CD14-positive monocyte (primary cell): ENCODE measurements around the gene MGLL. TPM values are rescaled to one million over a fixed set of nuclear protein-coding genes. Genes with fewer than 3 reads are reported as not detected.
A peak's percentile ranks its signal among the peaks of the same experiment; 100 is the strongest.

Experiments used
- DNase-seq, 3 donors: peaks; one replicate each; pipeline ENCODE4 v3.0.0-alpha.2; 2011 to 2022
- H2AFZ ChIP-seq: 2 replicates; pipeline ENCODE4 v1.6.0; 2012; ENCODE audit warnings: mild to moderate bottlenecking, low read depth, low read length, inconsistent platforms; ENCODE audit not compliant: insufficient read depth, poor library complexity, severe bottlenecking
- H3K27ac ChIP-seq, 2 donors: 1 replicate in 1 of 2; 2 replicates in 1 of 2; pipeline ENCODE4 v1.5.1; 2012 to 2013; ENCODE audit warnings: low read length in 2 of 2, control low read depth in 1 of 2, inconsistent platforms in 1 of 2, low read depth in 1 of 2, mild to moderate bottlenecking in 1 of 2
- H3K27me3 ChIP-seq, 2 donors: one replicate each; pipeline versions ENCODE4 v1.6.0 to v1.6.1; 2011 to 2013; ENCODE audit warnings: low read length in 2 of 2; ENCODE audit not compliant: control insufficient read depth in 2 of 2, insufficient read depth in 2 of 2
- H3K36me3 ChIP-seq, 2 donors: replicated peaks in 1 of 2; 1 replicate in 1 of 2; 2 replicates in 1 of 2; pipeline versions ENCODE4 v1.5.1 to v1.6.1; 2012 to 2013; ENCODE audit warnings: low read length in 2 of 2, control low read depth in 1 of 2, inconsistent platforms in 1 of 2, mild to moderate bottlenecking in 1 of 2; ENCODE audit not compliant: insufficient read depth in 2 of 2, control insufficient read depth in 1 of 2
- H3K4me1 ChIP-seq, 2 donors: 1 replicate in 1 of 2; 2 replicates in 1 of 2; pipeline versions ENCODE4 v1.5.1 to v1.6.1; 2012 to 2013; ENCODE audit warnings: low read length in 2 of 2, control low read depth in 1 of 2, inconsistent platforms in 1 of 2, mild to moderate bottlenecking in 1 of 2, moderate library complexity in 1 of 2; ENCODE audit not compliant: insufficient read depth in 2 of 2, control insufficient read depth in 1 of 2
- H3K4me2 ChIP-seq: replicated peaks from 2 replicates; pipeline ENCODE3; 2012; ENCODE audit warnings: low read length, moderate library complexity, mild to moderate bottlenecking; ENCODE audit not compliant: poor library complexity, severe bottlenecking; ENCODE audit errors: extremely low read depth
- H3K4me3 ChIP-seq, 3 experiments: fragments of 200-600 bp in 1 of 3; sonication (generic) in 1 of 3; replicated peaks in 1 of 3; 1 replicate in 2 of 3; 2 replicates in 1 of 3; pipeline ENCODE4 v1.5.1; 2011 to 2013; ENCODE audit warnings: low read length in 3 of 3, mild to moderate bottlenecking in 3 of 3, control low read depth in 2 of 3, low read depth in 2 of 3, inconsistent platforms in 1 of 3, moderate library complexity in 1 of 3
- H3K79me2 ChIP-seq: 2 replicates; pipeline ENCODE4 v1.6.0; 2012; ENCODE audit warnings: mild to moderate bottlenecking, control low read depth, inconsistent platforms, low read length, moderate library complexity; ENCODE audit not compliant: insufficient read depth
- H3K9ac ChIP-seq: 2 replicates; pipeline ENCODE4 v1.6.0; 2017; ENCODE audit warnings: low read length, mild to moderate bottlenecking; ENCODE audit not compliant: insufficient read depth, poor library complexity, severe bottlenecking
- H3K9me3 ChIP-seq, 2 donors: replicated peaks in 1 of 2; 1 replicate in 1 of 2; 2 replicates in 1 of 2; pipeline versions ENCODE4 v1.5.1 to v1.6.1; 2012 to 2013; ENCODE audit warnings: low read length in 2 of 2, control low read depth in 1 of 2; ENCODE audit not compliant: control insufficient read depth in 1 of 2, insufficient read depth in 1 of 2
- H4K20me1 ChIP-seq: 2 replicates; pipeline ENCODE4 v1.6.0; 2012; ENCODE audit warnings: mild to moderate bottlenecking, low read length, control low read depth, moderate library complexity; ENCODE audit not compliant: insufficient read depth
- H3K27ac Mint-ChIP-seq, 7 donors: one replicate each; pipeline ENCODE4 v1.8.0; 2020; ENCODE audit warnings: mild to moderate bottlenecking in 7 of 7, mixed read lengths in 7 of 7, moderate library complexity in 6 of 7, inconsistent platforms in 2 of 7
- H3K27me3 Mint-ChIP-seq, 3 donors: one replicate each; pipeline ENCODE4 v1.8.0; 2021 to 2022; ENCODE audit warnings: low read depth in 3 of 3, mild to moderate bottlenecking in 3 of 3, mixed read lengths in 3 of 3, moderate library complexity in 3 of 3, inconsistent platforms in 1 of 3
- H3K36me3 Mint-ChIP-seq, 2 donors: one replicate each; pipeline ENCODE4 v1.8.0; 2020; ENCODE audit warnings: mixed read lengths in 2 of 2, inconsistent platforms in 1 of 2, mild to moderate bottlenecking in 1 of 2
- H3K4me1 Mint-ChIP-seq: one replicate; pipeline ENCODE4 v1.8.0; 2020; ENCODE audit warnings: mild to moderate bottlenecking, mixed read lengths
- H3K4me3 Mint-ChIP-seq, 2 donors: one replicate each; pipeline ENCODE4 v1.8.0; 2020; ENCODE audit warnings: mild to moderate bottlenecking in 2 of 2, mixed read lengths in 2 of 2, moderate library complexity in 1 of 2
- H3K9me3 Mint-ChIP-seq, 7 donors: one replicate each; pipeline ENCODE4 v1.8.0; 2020 to 2022; ENCODE audit warnings: mixed read lengths in 7 of 7, mild to moderate bottlenecking in 6 of 7, moderate library complexity in 6 of 7, inconsistent platforms in 2 of 7
- CTCF ChIP-seq: fragments of 200-600 bp; IDR thresholded peaks from one replicate; pipeline ENCODE4 v1.8.0; 2022; ENCODE audit warnings: antibody characterized with exemption, mild to moderate bottlenecking
- WGBS: methylation state at CpG from one replicate; pipeline ENCODE4 v1.1.5; 2013; ENCODE audit warnings: missing lambda C conversion rate; ENCODE audit not compliant: insufficient coverage; 5-methylcytosine and 5-hydroxymethylcytosine counted together
- intact Hi-C, 2 donors: fragments of 100-400 bp; cut with micrococcal nuclease; formaldehyde crosslinking; loops; one replicate each; pipeline versions ENCODE4 v1.15.0 to v1.15.1; 2023
- polyA plus RNA-seq, 3 donors: library from polyadenylated mRNA; depleted of rRNA in 1 of 3; unstranded in 2 of 3; stranded (reverse) in 1 of 3; fragments of 300-500 nt in 2 of 3; fragments of >200 nt in 1 of 3; fragmentation: Illumina TruSeq in 2 of 3; gene quantifications; 1 replicate in 2 of 3; 2 replicates in 1 of 3; pipeline ENCODE4 v1.2.3, GENCODE V29; 2012 to 2021

MGLL gene
- polyA plus RNA-seq, 3 donors: 4.4 to 10.0 (median 6.4) TPM

GRCh38 chr3:127844326-127844942, 22.1 kb upstream of the MGLL start:
- Mint-ChIP-seq H3K27me3 (peaks cover 4 to 9% (median 5%) of the 10 kb centered on the region in 3 donors), H3K36me3 (no peaks in the 10 kb centered on the region), H3K27ac (peak overlapping the region in 1 of 7 donors; percentile 15), H3K9me3 (peaks cover 0 to 3% (median 0%) of the 10 kb centered on the region in 7 donors), H3K4me1 (no peaks in the 10 kb centered on the region), H3K4me3 (no peak overlapping the region)
- Histone ChIP-seq H3K4me1 (no peaks in the 10 kb centered on the region), H3K4me2 (no peak overlapping the region), H4K20me1 (no peaks in the 10 kb centered on the region), H3K79me2 (no peaks in the 10 kb centered on the region), H3K9ac (no peak overlapping the region), H3K36me3 (no peaks in the 10 kb centered on the region), H3K27me3 (no peaks in the 10 kb centered on the region), H3K9me3 (no peaks in the 10 kb centered on the region), H3K27ac (no peak overlapping the region), H3K4me3 (no peak overlapping the region), H2AFZ (no peak overlapping the region)
- WGBS: 93% methylated on average over 3 of the region's 6 CpGs
- TF ChIP-seq CTCF: no peak
- intact Hi-C loops: no loop called here
- DNase-seq: no peak

GRCh38 chr3:127840671-127841070, 18.4 kb upstream of the MGLL start:
- H2AFZ ChIP-seq: no peak overlapping the region
- peaks cover 1 to 8% (median 4%) of the 10 kb centered on the region in 3 donors for H3K27me3 Mint-ChIP-seq
- H3K36me3 ChIP-seq: no peaks in the 10 kb centered on the region
- no peaks in the 10 kb centered on the region for H3K9me3 ChIP-seq
- H3K27ac Mint-ChIP-seq: no peak overlapping the region
- no peaks in the 10 kb centered on the region for H3K36me3 Mint-ChIP-seq
- 94% methylated on average over 5 of the region's 8 CpGs for WGBS
- H3K27me3 ChIP-seq: no peaks in the 10 kb centered on the region
- DNase-seq: no peak
- H3K79me2 ChIP-seq: no peaks in the 10 kb centered on the region
- peaks cover 6% of the 10 kb centered on the region for H3K4me1 Mint-ChIP-seq
- H4K20me1 ChIP-seq: no peaks in the 10 kb centered on the region
- H3K27ac ChIP-seq: no peak overlapping the region
- H3K4me3 ChIP-seq: no peak overlapping the region
- H3K9ac ChIP-seq: no peak overlapping the region
- no peaks in the 10 kb centered on the region for H3K9me3 Mint-ChIP-seq
- no peaks in the 10 kb centered on the region for H3K4me1 ChIP-seq
- no peak overlapping the region for H3K4me3 Mint-ChIP-seq
- intact Hi-C loops: no loop called here
- TF ChIP-seq CTCF: no peak
- H3K4me2 ChIP-seq: no peak overlapping the region
